Glomerular endothelial cell (primary cell): ENCODE data around the gene CCDC157. TPM values are rescaled to one million over a fixed set of nuclear protein-coding genes. Genes with fewer than 3 reads are reported as not detected.
"Not testable (repeated sequence)": the region's sequence is repeated elsewhere in the genome, so short reads cannot be mapped to it uniquely, and the experiment has no call there.

Experiments
- DNase-seq: peaks from one replicate; pipeline ENCODE4 v3.0.0-alpha.2; 2011; ENCODE audit warnings: low read depth, low spot score; ENCODE audit errors: extremely low read depth
- total RNA-seq: library from RNA; depleted of rRNA; stranded (reverse); fragments of >200 nt; gene quantifications from 2 replicates; pipeline ENCODE4 v1.2.3, GENCODE V29; 2015

CCDC157 gene
- total RNA-seq, 1 donor from 2014 or later = 2.5 TPM

- no peak for DNase-seq
Measured at GRCh38 chr22:30325724-30326254, 31.0 kb upstream of the CCDC157 start.

- DNase-seq = no peak
Measured at GRCh38 chr22:30326255-30326705, 30.5 kb upstream of the CCDC157 start.

- no peak for DNase-seq
Measured at GRCh38 chr22:30326706-30327362, 30.0 kb upstream of the CCDC157 start, which contains the start of gene TBC1D10A. TBC1D10A (minus strand) TSS chr22:30326941; CDS start chr22:30326881, 60 bp downstream.

GRCh38 chr22:30327864-30328345, 28.9 kb upstream of the CCDC157 start:
- no peak for DNase-seq

- DNase-seq = no peak
Measured at GRCh38 chr22:30328466-30329049, 28.2 kb upstream of the CCDC157 start.

- DNase-seq = no peak
Measured at GRCh38 chr22:30332551-30332950, 24.3 kb upstream of the CCDC157 start.

GRCh38 chr22:30332994-30333706, 23.7 kb upstream of the CCDC157 start:
- DNase-seq = no peak

GRCh38 chr22:30333707-30334087, 23.1 kb upstream of the CCDC157 start:
- no peak for DNase-seq

- no peak for DNase-seq
Measured at GRCh38 chr22:30334646-30335045, 22.2 kb upstream of the CCDC157 start.

- no peak for DNase-seq
Measured at GRCh38 chr22:30335236-30335635, 21.6 kb upstream of the CCDC157 start.

- no peak for DNase-seq
Measured at GRCh38 chr22:30336752-30337460, 19.9 kb upstream of the CCDC157 start.

GRCh38 chr22:30337461-30337778, 19.4 kb upstream of the CCDC157 start:
- no peak for DNase-seq

- DNase-seq = not testable (repeated sequence)
Measured at GRCh38 chr22:30338341-30338740, 18.5 kb upstream of the CCDC157 start.

- DNase-seq = no peak
Measured at GRCh38 chr22:30338802-30339201, 18.0 kb upstream of the CCDC157 start.

GRCh38 chr22:30340911-30341685, 15.7 kb upstream of the CCDC157 start:
- DNase-seq = no peak

GRCh38 chr22:30344447-30345200, 12.2 kb upstream of the CCDC157 start:
- no peak for DNase-seq

- no peak for DNase-seq
Measured at GRCh38 chr22:30347255-30347892, 9.4 kb upstream of the CCDC157 start.

- no peak for DNase-seq
Measured at GRCh38 chr22:30348404-30348803, 8.4 kb upstream of the CCDC157 start.

- DNase-seq = no peak
Measured at GRCh38 chr22:30348809-30349208, 8.0 kb upstream of the CCDC157 start.
